Upper lobe of left lung (tissue), 6 donors: Measurements from ENCODE around the gene AKIRIN1. TPM values are rescaled to one million over a fixed set of nuclear protein-coding genes. Genes with fewer than 3 reads are reported as not detected.

ENCODE experiments used
- ATAC-seq, 2 donors: fragments of 200-7000 bp; cut with Tn5 transposase; one replicate each; pipeline ENCODE4 v1.9.1; 2022; ENCODE audit warnings: mild to moderate bottlenecking in 2 of 2, moderate library complexity in 2 of 2; ENCODE audit not compliant: low FRiP score in 2 of 2
- DNase-seq, 2 donors: peaks; one replicate each; pipeline ENCODE4 v3.0.0-alpha.2; 2019 to 2020
- H3K27ac ChIP-seq, 4 donors: fragments of 200-600 bp; sonication (generic); one replicate each; pipeline ENCODE4 v1.5.1; 2016 to 2019
- H3K27me3 ChIP-seq, 4 donors: fragments of 200-600 bp; sonication (generic); one replicate each; pipeline ENCODE4 v1.5.1; 2017 to 2019
- H3K36me3 ChIP-seq, 4 donors: fragments of 200-600 bp; sonication (generic); one replicate each; pipeline ENCODE4 v1.5.1; 2016 to 2019
- H3K4me1 ChIP-seq, 4 donors: fragments of 200-600 bp; sonication (generic); one replicate each; pipeline ENCODE4 v1.5.1; 2018 to 2019
- H3K4me3 ChIP-seq, 4 donors: fragments of 200-600 bp; sonication (generic); one replicate each; pipeline ENCODE4 v1.5.1; 2017 to 2019; ENCODE audit warnings: mild to moderate bottlenecking in 2 of 4, moderate library complexity in 1 of 4
- H3K9me3 ChIP-seq, 4 donors: fragments of 200-600 bp; sonication (generic); one replicate each; pipeline ENCODE4 v1.5.1; 2018 to 2019
- CTCF ChIP-seq, 6 experiments: fragments of 450-650 bp in 4 of 6; fragments of 200-600 bp in 2 of 6; sonication (generic) in 2 of 6; IDR thresholded peaks; one replicate each; pipeline ENCODE4 v1.5.1; 2016 to 2019; ENCODE audit warnings: antibody characterized with exemption in 6 of 6
- EP300 ChIP-seq, 4 donors: sonication (generic); formaldehyde crosslinking; IDR thresholded peaks; one replicate each; pipeline ENCODE4 v1.5.1; 2017; ENCODE audit warnings: antibody characterized with exemption in 4 of 4, control low read depth in 2 of 4
- POLR2A ChIP-seq, 4 donors: fragments of 450-650 bp; IDR thresholded peaks; one replicate each; pipeline ENCODE4 v1.5.1; 2016 to 2017; ENCODE audit warnings: antibody characterized with exemption in 4 of 4, mild to moderate bottlenecking in 2 of 4
- POLR2AphosphoS5 ChIP-seq, 2 donors: sonication (generic); formaldehyde crosslinking; IDR thresholded peaks; one replicate each; pipeline ENCODE4 v1.5.1; 2017; ENCODE audit warnings: antibody characterized with exemption in 2 of 2
- WGBS, 2 donors: methylation state at CpG; one replicate each; pipeline ENCODE4 v1.1.5; 2017 to 2018; 5-methylcytosine and 5-hydroxymethylcytosine counted together
- total RNA-seq, 6 donors: library from RNA; depleted of rRNA in 4 of 6; stranded (reverse); fragments of >200 nt in 4 of 6; gene quantifications; one replicate each; pipeline versions ENCODE4 v1.1.0 to v1.2.1, GENCODE V29; 2016 to 2021
- donor health status: DM: no; HTN: no; CAD: no; lungs with moderate emphysema.
- donor health status: DM: no; HTN: yes; CAD: no; lungs with severe emphysema.

Gene AKIRIN1
- total RNA-seq, 6 donors from 2014 or later = 10.5 to 50.6 (median 37.8) TPM

- no peaks in the 10 kb centered on the region for H3K27me3 ChIP-seq
- ATAC-seq (no peak), DNase-seq (no peak)
- H3K4me1 ChIP-seq = peaks cover 19 to 28% (median 20%) of the 10 kb centered on the region in 4 donors
- TF ChIP-seq POLR2A (IDR thresholded peaks at IDR 0.05) = no peak
- TF ChIP-seq POLR2AphosphoS5 (IDR thresholded peaks at IDR 0.05) = no peak
- 26 to 28% methylated on average over 5 of the region's 5 CpGs for WGBS, 2 donors
- H3K4me3 ChIP-seq = peak overlapping the region in 3 of 4 donors; percentile 82 to 99 (median 91)
- peaks cover 0 to 6% (median 2%) of the 10 kb centered on the region in 4 donors for H3K36me3 ChIP-seq
- H3K9me3 ChIP-seq = no peaks in the 10 kb centered on the region
- H3K27ac ChIP-seq = peak overlapping the region; percentile 93 to 98 (median 96)
Observed at GRCh38 chr1:38990386-38990737, 714 bp upstream of the AKIRIN1 start.

- Histone ChIP-seq H3K27ac (peak overlapping the region; percentile 93 to 98 (median 96)), H3K4me3 (peak overlapping the region; percentile 82 to 99 (median 95)), H3K4me1 (peaks cover 19 to 34% (median 25%) of the 10 kb centered on the region in 4 donors), H3K36me3 (peaks cover 0 to 14% (median 2%) of the 10 kb centered on the region in 4 donors), H3K9me3 (no peaks in the 10 kb centered on the region), H3K27me3 (no peaks in the 10 kb centered on the region)
- peak in 1 of 2 donors; percentile 62 for ATAC-seq
- peak; percentile 43 to 67 for DNase-seq
- 1% methylated on average over 13 to 26 of the region's 30 CpGs for WGBS, 2 donors
- TF ChIP-seq POLR2A (IDR thresholded peaks at IDR 0.05) = no peak
- no peak for TF ChIP-seq POLR2AphosphoS5 (IDR thresholded peaks at IDR 0.05)
- TF ChIP-seq CTCF (IDR thresholded peaks at IDR 0.05) = no peak
- no peak for TF ChIP-seq EP300 (IDR thresholded peaks at IDR 0.05)
Observed at GRCh38 chr1:38991638-38992411, 749 bp downstream of the AKIRIN1 start.

- H3K36me3 ChIP-seq = peaks cover 0 to 16% (median 2%) of the 10 kb centered on the region in 4 donors
- WGBS, 2 donors = 24 to 26% methylated on average over 11 of the region's 11 CpGs
- H3K27me3 ChIP-seq = no peaks in the 10 kb centered on the region
- peaks cover 24 to 40% (median 31%) of the 10 kb centered on the region in 4 donors for H3K4me1 ChIP-seq
- peak overlapping the region; percentile 93 to 98 (median 96) for H3K27ac ChIP-seq
- no peaks in the 10 kb centered on the region for H3K9me3 ChIP-seq
- ATAC-seq (no peak), DNase-seq (no peak)
- peak overlapping the region; percentile 82 to 99 (median 95) for H3K4me3 ChIP-seq
- no peak for TF ChIP-seq CTCF (IDR thresholded peaks at IDR 0.05)
- no peak for TF ChIP-seq POLR2A (IDR thresholded peaks at IDR 0.05)
- TF ChIP-seq EP300 (IDR thresholded peaks at IDR 0.05) = no peak
- no peak for TF ChIP-seq POLR2AphosphoS5 (IDR thresholded peaks at IDR 0.05)
Observed at GRCh38 chr1:38992412-38993111, 1.5 kb downstream of the AKIRIN1 start.

GRCh38 chr1:38994196-38994595, 3.1 kb downstream of the AKIRIN1 start:
- no peak for TF ChIP-seq CTCF (IDR thresholded peaks at IDR 0.05)
- TF ChIP-seq POLR2AphosphoS5 (IDR thresholded peaks at IDR 0.05) = no peak
- TF ChIP-seq POLR2A (IDR thresholded peaks at IDR 0.05) = no peak
- TF ChIP-seq EP300 (IDR thresholded peaks at IDR 0.05) = no peak
- no peaks in the 10 kb centered on the region for H3K9me3 ChIP-seq
- WGBS, 2 donors = 80 to 82% methylated on average over 5 of the region's 5 CpGs
- ATAC-seq (no peak), DNase-seq (no peak)
- no peaks in the 10 kb centered on the region for H3K27me3 ChIP-seq
- peaks cover 6 to 33% (median 11%) of the 10 kb centered on the region in 4 donors for H3K36me3 ChIP-seq
- H3K27ac ChIP-seq = no peak overlapping the region
- H3K4me3 ChIP-seq = no peak overlapping the region
- peaks cover 29 to 42% (median 34%) of the 10 kb centered on the region in 4 donors for H3K4me1 ChIP-seq
